ENCODE data around the gene P2RX7.
A peak's percentile ranks its signal among the peaks of the same experiment; 100 is the strongest.

The P2RX7 gene

GRCh38 chr12:121132601-121133481 lies at the start of gene P2RX7:
TSS of gene P2RX7 (plus strand) at chr12:121132876. CDS start at chr12:121132971, 95 bp downstream.
- peak; percentile 33 to 52 for DNase-seq

GRCh38 chr12:121084229-121084628 lies 48.4 kb upstream of the P2RX7 start:
- DNase-seq = no peak

- no peak for DNase-seq
These were observed 47.6 kb upstream of the P2RX7 start for GRCh38 chr12:121085069-121085468.

GRCh38 chr12:121085506-121086353 lies 46.9 kb upstream of the P2RX7 start:
- DNase-seq = no peak

GRCh38 chr12:121086781-121087295 lies 45.8 kb upstream of the P2RX7 start:
- DNase-seq = no peak

- no peak for DNase-seq
These were observed 45.0 kb upstream of the P2RX7 start for GRCh38 chr12:121087467-121088194.

GRCh38 chr12:121088195-121088585 lies 44.5 kb upstream of the P2RX7 start:
- DNase-seq = no peak

GRCh38 chr12:121089031-121089812 lies 43.5 kb upstream of the P2RX7 start:
- no peak for DNase-seq

GRCh38 chr12:121089813-121090430 lies 42.8 kb upstream of the P2RX7 start:
- DNase-seq = no peak

- DNase-seq = no peak
These were observed 41.8 kb upstream of the P2RX7 start for GRCh38 chr12:121090586-121091514.

- no peak for DNase-seq
These were observed 40.6 kb upstream of the P2RX7 start for GRCh38 chr12:121092034-121092433.

GRCh38 chr12:121093487-121093891 lies 39.2 kb upstream of the P2RX7 start:
- no peak for DNase-seq

GRCh38 chr12:121095544-121096198 lies 37.0 kb upstream of the P2RX7 start:
- DNase-seq = peak in 1 of 2 experiments; percentile 15

GRCh38 chr12:121096199-121096798 lies 36.4 kb upstream of the P2RX7 start:
- DNase-seq = no peak

- DNase-seq = no peak
These were observed 32.9 kb upstream of the P2RX7 start for GRCh38 chr12:121099779-121100178.

GRCh38 chr12:121102307-121102706 lies 30.4 kb upstream of the P2RX7 start:
- no peak for DNase-seq

- no peak for DNase-seq
These were observed 25.0 kb upstream of the P2RX7 start for GRCh38 chr12:121107681-121108080.

- DNase-seq = no peak
These were observed 24.2 kb upstream of the P2RX7 start for GRCh38 chr12:121108492-121108891.

GRCh38 chr12:121110211-121110940 lies 22.3 kb upstream of the P2RX7 start:
- peak; percentile 41 to 48 for DNase-seq

Measured in NCI-H187 (cell line).